ENCODE data around the gene RAB5A.

DNA sequence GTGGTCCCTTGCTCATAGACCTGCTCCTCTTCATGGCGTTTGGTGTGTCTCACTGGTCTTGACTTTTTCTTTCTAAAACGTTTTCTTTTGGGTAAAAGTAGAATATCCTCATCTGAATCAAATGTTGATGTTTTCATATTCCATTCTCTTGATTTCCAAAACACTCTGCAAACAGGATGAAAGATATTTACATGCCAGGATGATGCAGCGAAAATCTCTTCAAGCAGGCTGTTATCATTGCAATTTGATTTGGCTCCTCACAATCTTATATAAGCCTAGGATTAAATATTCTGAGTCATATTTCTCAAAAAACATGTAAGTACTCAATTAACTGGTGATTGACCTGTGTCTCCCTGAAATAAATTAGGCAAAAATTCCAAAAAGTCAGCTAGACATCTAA lies 55.0 kb downstream of the RAB5A start:
- TF ChIP-seq, protein P1, sequence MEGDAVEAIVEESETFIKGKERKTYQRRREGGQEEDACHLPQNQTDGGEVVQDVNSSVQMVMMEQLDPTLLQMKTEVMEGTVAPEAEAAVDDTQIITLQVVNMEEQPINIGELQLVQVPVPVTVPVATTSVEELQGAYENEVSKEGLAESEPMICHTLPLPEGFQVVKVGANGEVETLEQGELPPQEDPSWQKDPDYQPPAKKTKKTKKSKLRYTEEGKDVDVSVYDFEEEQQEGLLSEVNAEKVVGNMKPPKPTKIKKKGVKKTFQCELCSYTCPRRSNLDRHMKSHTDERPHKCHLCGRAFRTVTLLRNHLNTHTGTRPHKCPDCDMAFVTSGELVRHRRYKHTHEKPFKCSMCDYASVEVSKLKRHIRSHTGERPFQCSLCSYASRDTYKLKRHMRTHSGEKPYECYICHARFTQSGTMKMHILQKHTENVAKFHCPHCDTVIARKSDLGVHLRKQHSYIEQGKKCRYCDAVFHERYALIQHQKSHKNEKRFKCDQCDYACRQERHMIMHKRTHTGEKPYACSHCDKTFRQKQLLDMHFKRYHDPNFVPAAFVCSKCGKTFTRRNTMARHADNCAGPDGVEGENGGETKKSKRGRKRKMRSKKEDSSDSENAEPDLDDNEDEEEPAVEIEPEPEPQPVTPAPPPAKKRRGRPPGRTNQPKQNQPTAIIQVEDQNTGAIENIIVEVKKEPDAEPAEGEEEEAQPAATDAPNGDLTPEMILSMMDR (conservative IDR thresholded peaks at IDR 0.05; ENCODE audit: low read depth, low read length), result no peak
- no peak for TF ChIP-seq EZH2 (IDR thresholded peaks at IDR 0.05; ENCODE audit: borderline replicate concordance, low read depth, low read length, poor library complexity, severe bottlenecking)
